Esophagus muscularis mucosa (tissue), 4 donors: ENCODE data around the gene PSG5. TPM values are rescaled to one million over a fixed set of nuclear protein-coding genes. Genes with fewer than 3 reads are reported as not detected.
"Not testable (repeated sequence)": the region's sequence is repeated elsewhere in the genome, so short reads cannot be mapped to it uniquely, and the experiment has no call there.

ENCODE experiments used
- DNase-seq: peaks from one replicate; pipeline ENCODE4 v3.0.0-alpha.2; 2017; ENCODE audit errors: extremely low spot score
- H3K27ac ChIP-seq, 4 donors: fragments of 200-600 bp; sonication (generic); replicated peaks in 1 of 4; 1 replicate in 3 of 4; 2 replicates in 1 of 4; pipeline ENCODE4 v1.5.1; 2016 to 2019; ENCODE audit warnings: mild to moderate bottlenecking in 1 of 4
- H3K27me3 ChIP-seq, 4 donors: fragments of 200-600 bp; sonication (generic); one replicate each; pipeline versions ENCODE4 v1.5.1 to v1.6.0; 2016 to 2019
- H3K36me3 ChIP-seq, 4 donors: fragments of 200-600 bp; sonication (generic); one replicate each; pipeline ENCODE4 v1.5.1; 2016 to 2019
- H3K4me1 ChIP-seq, 4 donors: fragments of 200-600 bp; sonication (generic); one replicate each; pipeline ENCODE4 v1.5.1; 2016 to 2019
- H3K4me3 ChIP-seq, 4 donors: fragments of 200-600 bp; sonication (generic); 1 replicate in 2 of 4; 2 replicates in 2 of 4; pipeline ENCODE4 v1.5.1; 2016 to 2019; ENCODE audit warnings: mild to moderate bottlenecking in 4 of 4, moderate library complexity in 1 of 4
- H3K9me3 ChIP-seq, 4 donors: fragments of 200-600 bp; sonication (generic); 1 replicate in 3 of 4; 2 replicates in 1 of 4; pipeline ENCODE4 v1.5.1; 2016 to 2019
- EP300 ChIP-seq: sonication (generic); formaldehyde crosslinking; IDR thresholded peaks from one replicate; pipeline ENCODE4 v1.6.1; 2017; ENCODE audit warnings: antibody characterized with exemption
- POLR2A ChIP-seq: fragments of 450-650 bp; IDR thresholded peaks from one replicate; pipeline ENCODE4 v1.6.1; 2017; ENCODE audit warnings: antibody characterized with exemption, moderate library complexity, mild to moderate bottlenecking, low read depth
- POLR2AphosphoS5 ChIP-seq, 2 donors: sonication (generic); formaldehyde crosslinking; IDR thresholded peaks; one replicate each; pipeline ENCODE4 v1.6.1; 2017; ENCODE audit warnings: antibody characterized with exemption in 2 of 2
- WGBS: methylation state at CpG from one replicate; pipeline ENCODE4 v1.1.5; 2018; 5-methylcytosine and 5-hydroxymethylcytosine counted together
- intact Hi-C: fragments of 100-400 bp; cut with DNase I; formaldehyde crosslinking; loops from one replicate; pipeline ENCODE4 v1.15.1; 2023
- total RNA-seq, 4 donors: library from RNA; depleted of rRNA; stranded (reverse); fragments of >200 nt; gene quantifications; one replicate each; pipeline versions ENCODE4 v1.1.0 to v1.2.1, GENCODE V29; 2016
- TF ChIP-seq, protein P1 (sequence below), 3 experiments: fragments of 200-600 bp in 2 of 3; fragments of 450-650 bp in 1 of 3; sonication (generic) in 2 of 3; IDR thresholded peaks; one replicate each; pipeline ENCODE4 v1.5.1; 2017 to 2019; ENCODE audit warnings: antibody characterized with exemption in 3 of 3, mild to moderate bottlenecking in 2 of 3, moderate library complexity in 1 of 3

PSG5 gene
- total RNA-seq, 4 donors from 2014 or later = not detected

- Histone ChIP-seq H3K4me1 (no peaks in the 10 kb centered on the region), H3K36me3 (no peaks in the 10 kb centered on the region), H3K4me3 (no peak overlapping the region), H3K27ac (no peak overlapping the region), H3K9me3 (no peaks in the 10 kb centered on the region), H3K27me3 (peaks cover 0 to 12% (median 0%) of the 10 kb centered on the region in 4 donors)
- TF ChIP-seq, protein P1, sequence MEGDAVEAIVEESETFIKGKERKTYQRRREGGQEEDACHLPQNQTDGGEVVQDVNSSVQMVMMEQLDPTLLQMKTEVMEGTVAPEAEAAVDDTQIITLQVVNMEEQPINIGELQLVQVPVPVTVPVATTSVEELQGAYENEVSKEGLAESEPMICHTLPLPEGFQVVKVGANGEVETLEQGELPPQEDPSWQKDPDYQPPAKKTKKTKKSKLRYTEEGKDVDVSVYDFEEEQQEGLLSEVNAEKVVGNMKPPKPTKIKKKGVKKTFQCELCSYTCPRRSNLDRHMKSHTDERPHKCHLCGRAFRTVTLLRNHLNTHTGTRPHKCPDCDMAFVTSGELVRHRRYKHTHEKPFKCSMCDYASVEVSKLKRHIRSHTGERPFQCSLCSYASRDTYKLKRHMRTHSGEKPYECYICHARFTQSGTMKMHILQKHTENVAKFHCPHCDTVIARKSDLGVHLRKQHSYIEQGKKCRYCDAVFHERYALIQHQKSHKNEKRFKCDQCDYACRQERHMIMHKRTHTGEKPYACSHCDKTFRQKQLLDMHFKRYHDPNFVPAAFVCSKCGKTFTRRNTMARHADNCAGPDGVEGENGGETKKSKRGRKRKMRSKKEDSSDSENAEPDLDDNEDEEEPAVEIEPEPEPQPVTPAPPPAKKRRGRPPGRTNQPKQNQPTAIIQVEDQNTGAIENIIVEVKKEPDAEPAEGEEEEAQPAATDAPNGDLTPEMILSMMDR (IDR thresholded peaks at IDR 0.05) = no peak
- no peak for TF ChIP-seq POLR2A
- TF ChIP-seq EP300 = no peak
- no peak for TF ChIP-seq POLR2AphosphoS5 (IDR thresholded peaks at IDR 0.05)
- 89% methylated on average over 2 of the region's 2 CpGs for WGBS
- intact Hi-C loops = no loop called here
- DNase-seq = no peak
Measured at GRCh38 chr19:43124360-43124759, 62.0 kb downstream of the PSG5 start.

DNA sequence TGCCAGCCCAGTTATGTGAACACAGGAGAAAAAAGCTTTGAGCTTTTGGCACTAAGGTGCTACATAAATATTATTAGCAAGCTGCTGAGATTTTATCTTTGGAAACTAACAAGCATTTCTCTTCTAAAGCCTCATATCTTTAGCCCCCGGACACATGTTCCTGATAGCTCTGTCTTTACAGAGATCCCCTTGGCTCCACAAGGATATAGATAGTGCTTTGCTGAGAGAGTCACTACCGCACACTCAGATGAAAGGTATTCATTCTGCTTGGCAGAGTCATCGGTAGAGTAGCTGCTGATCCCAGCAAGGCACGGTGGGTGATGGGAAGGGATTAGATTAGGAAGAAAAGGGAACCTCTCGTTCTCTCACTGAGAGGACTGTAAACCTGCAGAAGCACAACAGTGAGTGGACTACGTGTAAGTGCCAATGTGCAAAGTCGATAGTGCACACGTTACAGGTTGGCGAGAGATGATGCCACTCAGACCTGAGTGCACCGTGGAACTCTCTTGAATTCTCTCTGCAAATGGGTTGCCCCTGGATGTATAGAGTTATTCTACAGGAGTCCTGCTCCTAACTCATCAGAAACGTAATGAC lies 65.8 kb downstream of the PSG5 start:
- H3K9me3 ChIP-seq, H3K36me3 ChIP-seq, DNase-seq, H3K4me3 ChIP-seq, H3K4me1 ChIP-seq, H3K27ac ChIP-seq, intact Hi-C loops: not testable (repeated sequence)
- peaks cover 0 to 12% (median 0%) of the 10 kb centered on the region in 4 donors for H3K27me3 ChIP-seq
- 78% methylated on average over 11 of the region's 11 CpGs for WGBS

- intact Hi-C loops, H3K9me3 ChIP-seq, H3K4me3 ChIP-seq, H3K27ac ChIP-seq, H3K4me1 ChIP-seq, H3K36me3 ChIP-seq, DNase-seq: not testable (repeated sequence)
- peaks cover 0 to 11% (median 0%) of the 10 kb centered on the region in 4 donors for H3K27me3 ChIP-seq
- 68% methylated on average over 3 of the region's 3 CpGs for WGBS
Measured at GRCh38 chr19:43119526-43119925, 66.8 kb downstream of the PSG5 start.

Other genes with a start within 250 kb of the PSG5 start
- not detected for gene PSG7, start 249.3 kb downstream of the PSG5 start, total RNA-seq
- gene PSG11, start 160.1 kb downstream of the PSG5 start, total RNA-seq = not detected
- not detected for gene PSG2, start 103.8 kb downstream of the PSG5 start, total RNA-seq
- gene PSG4, start 19.1 kb upstream of the PSG5 start, total RNA-seq = 1 to 10 TPM in 1 of 4 donors, not detected in 3; 1.2 TPM
- gene PSG9, start 83.0 kb upstream of the PSG5 start, total RNA-seq = not detected
- gene CD177, start 167.2 kb upstream of the PSG5 start, total RNA-seq = 1 to 10 TPM in 1 of 4 donors, under 1 TPM in 3; 0.42 to 4.3 (median 0.74) TPM
- not detected for gene TEX101, start 228.4 kb upstream of the PSG5 start, total RNA-seq